ENCODE results near the gene CAMKMT.

CAMKMT gene

GRCh38 chr2:44526352-44526751 lies 164.6 kb downstream of the CAMKMT start:
- TF ChIP-seq, protein P1, sequence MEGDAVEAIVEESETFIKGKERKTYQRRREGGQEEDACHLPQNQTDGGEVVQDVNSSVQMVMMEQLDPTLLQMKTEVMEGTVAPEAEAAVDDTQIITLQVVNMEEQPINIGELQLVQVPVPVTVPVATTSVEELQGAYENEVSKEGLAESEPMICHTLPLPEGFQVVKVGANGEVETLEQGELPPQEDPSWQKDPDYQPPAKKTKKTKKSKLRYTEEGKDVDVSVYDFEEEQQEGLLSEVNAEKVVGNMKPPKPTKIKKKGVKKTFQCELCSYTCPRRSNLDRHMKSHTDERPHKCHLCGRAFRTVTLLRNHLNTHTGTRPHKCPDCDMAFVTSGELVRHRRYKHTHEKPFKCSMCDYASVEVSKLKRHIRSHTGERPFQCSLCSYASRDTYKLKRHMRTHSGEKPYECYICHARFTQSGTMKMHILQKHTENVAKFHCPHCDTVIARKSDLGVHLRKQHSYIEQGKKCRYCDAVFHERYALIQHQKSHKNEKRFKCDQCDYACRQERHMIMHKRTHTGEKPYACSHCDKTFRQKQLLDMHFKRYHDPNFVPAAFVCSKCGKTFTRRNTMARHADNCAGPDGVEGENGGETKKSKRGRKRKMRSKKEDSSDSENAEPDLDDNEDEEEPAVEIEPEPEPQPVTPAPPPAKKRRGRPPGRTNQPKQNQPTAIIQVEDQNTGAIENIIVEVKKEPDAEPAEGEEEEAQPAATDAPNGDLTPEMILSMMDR (IDR thresholded peaks at IDR 0.05; ENCODE audit: low read depth, low read length, missing control alignments), result no peak

DNA sequence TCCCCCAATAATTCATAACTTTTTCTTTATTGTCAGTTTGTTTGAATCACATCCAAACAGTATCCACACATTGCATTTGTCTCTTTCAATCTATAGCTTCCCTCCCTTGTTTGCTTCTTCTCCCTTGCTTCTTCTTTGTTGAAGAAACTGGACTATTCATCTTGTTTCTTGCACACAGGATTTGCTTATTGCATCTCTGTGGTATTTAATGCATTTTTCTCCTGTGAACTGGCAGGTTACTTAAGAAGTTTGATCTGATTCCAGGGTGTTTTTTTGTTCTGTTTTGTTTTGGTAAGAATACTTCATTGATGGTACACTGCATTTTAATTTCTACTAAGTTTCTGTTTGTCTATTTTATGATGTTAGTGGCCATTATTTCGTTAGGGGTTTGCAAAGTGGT lies 166.8 kb downstream of the CAMKMT start:
- DNase-seq (ENCODE audit: extremely low read depth, low read depth), result no peak

More at GRCh38 chr2:44526352-44526751, 164.6 kb downstream of the CAMKMT start:
- no peak for DNase-seq (ENCODE audit: extremely low read depth, low read depth)
- H3K4me3 ChIP-seq (replicated peaks; ENCODE audit: low read depth, low read length), result no peak overlapping the region

DNA sequence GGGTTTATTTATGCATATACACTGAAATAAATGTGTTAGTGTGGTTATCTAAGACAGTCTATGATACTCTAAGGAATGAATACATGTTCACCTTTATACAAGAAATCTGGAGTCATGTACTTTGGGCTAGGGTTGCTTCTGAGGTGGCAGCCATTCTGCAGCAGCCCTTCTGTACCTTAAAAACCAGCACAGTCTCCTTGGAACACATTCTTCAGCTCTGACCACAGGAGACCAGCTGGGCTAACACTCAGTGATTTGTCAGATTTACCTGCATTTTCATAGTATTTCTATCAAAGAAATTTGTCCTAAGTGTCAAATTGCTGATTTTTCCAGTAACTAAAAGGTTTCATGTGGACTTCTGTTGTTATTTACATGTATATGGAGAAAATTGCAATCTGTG lies 167.7 kb downstream of the CAMKMT start:
- TF ChIP-seq, protein P1 (IDR thresholded peaks at IDR 0.05; ENCODE audit: low read depth, low read length, missing control alignments), result no peak
- H3K4me3 ChIP-seq (replicated peaks; ENCODE audit: low read depth, low read length), result no peak overlapping the region
- DNase-seq (ENCODE audit: extremely low read depth, low read depth), result no peak

More for the DNA sequence above, 166.8 kb downstream of the CAMKMT start:
- TF ChIP-seq, protein P1 (IDR thresholded peaks at IDR 0.05; ENCODE audit: low read depth, low read length, missing control alignments), result no peak
- H3K4me3 ChIP-seq (replicated peaks; ENCODE audit: low read depth, low read length), result no peak overlapping the region

DNA sequence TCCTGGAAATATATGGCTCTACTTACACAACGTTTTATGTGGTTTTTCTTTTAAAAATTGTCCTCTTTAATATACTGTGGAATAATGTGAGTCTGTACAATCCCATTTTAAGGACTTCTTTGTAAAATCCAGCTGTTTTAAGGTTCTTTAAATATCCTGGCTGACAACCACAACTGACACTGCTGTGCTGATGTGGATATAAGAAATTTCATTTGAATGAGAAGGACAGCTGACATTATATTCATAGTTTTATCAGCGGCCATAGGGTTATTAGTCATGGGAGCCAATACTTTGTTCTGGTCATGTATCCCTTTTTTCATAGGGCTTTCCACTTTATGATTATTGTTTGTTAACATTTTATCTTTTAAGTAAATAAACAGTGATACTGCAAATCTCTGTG lies 169.5 kb downstream of the CAMKMT start:
- DNase-seq (ENCODE audit: extremely low read depth, low read depth), result no peak
- H3K4me3 ChIP-seq (replicated peaks; ENCODE audit: low read depth, low read length), result no peak overlapping the region
- TF ChIP-seq, protein P1 (IDR thresholded peaks at IDR 0.05; ENCODE audit: low read depth, low read length, missing control alignments), result no peak

DNA sequence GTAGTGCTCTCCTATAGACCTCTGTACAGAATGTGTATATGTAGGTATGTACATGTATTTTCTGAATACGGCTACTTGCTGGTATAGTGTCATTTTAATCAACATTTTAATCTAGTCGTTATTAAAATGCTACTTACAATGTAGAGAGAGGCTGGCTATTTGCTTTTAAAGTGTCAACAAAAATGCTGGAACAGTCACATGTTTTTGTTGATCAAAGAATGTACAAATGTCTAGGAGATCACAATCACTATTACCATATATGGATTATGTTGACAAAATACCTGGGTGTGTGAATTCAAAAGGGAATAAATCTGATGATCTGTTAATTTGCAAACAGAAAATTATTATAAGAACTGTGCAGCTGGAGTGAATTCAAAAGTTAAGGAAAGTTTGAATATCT lies 170.3 kb downstream of the CAMKMT start:
- no peak for DNase-seq (ENCODE audit: extremely low read depth, low read depth)
- TF ChIP-seq, protein P1 (IDR thresholded peaks at IDR 0.05; ENCODE audit: low read depth, low read length, missing control alignments), result no peak
- H3K4me3 ChIP-seq (replicated peaks; ENCODE audit: low read depth, low read length), result no peak overlapping the region

GRCh38 chr2:44533508-44533907 lies 171.8 kb downstream of the CAMKMT start:
- no peak overlapping the region for H3K4me3 ChIP-seq (replicated peaks; ENCODE audit: low read depth, low read length)
- TF ChIP-seq, protein P1 (IDR thresholded peaks at IDR 0.05; ENCODE audit: low read depth, low read length, missing control alignments), result no peak
- DNase-seq (ENCODE audit: extremely low read depth, low read depth), result no peak

- no peak overlapping the region for H3K4me3 ChIP-seq (replicated peaks; ENCODE audit: low read depth, low read length)
- TF ChIP-seq, protein P1 (IDR thresholded peaks at IDR 0.05; ENCODE audit: low read depth, low read length, missing control alignments), result no peak
- no peak for DNase-seq (ENCODE audit: extremely low read depth, low read depth)
These were observed 173.6 kb downstream of the CAMKMT start for GRCh38 chr2:44535376-44535775.
